Hepatocyte (in vitro differentiated cells): Measurements from ENCODE around the gene CCDC63. TPM values are rescaled to one million over a fixed set of nuclear protein-coding genes. Genes with fewer than 3 reads are reported as not detected.
A peak's percentile ranks its signal among the peaks of the same experiment; 100 is the strongest.

Experiments
- DNase-seq: peaks from one replicate; pipeline ENCODE4 v3.0.0-alpha.2; 2016; ENCODE audit warnings: low spot score
- H2AFZ ChIP-seq: fragments of 200-600 bp; sonication (generic); 2 replicates; pipeline ENCODE4 v1.6.0; 2016; ENCODE audit warnings: antibody characterized with exemption, mild to moderate bottlenecking
- H3K27ac ChIP-seq: fragments of 200-600 bp; sonication (generic); 2 replicates; pipeline ENCODE4 v1.5.1; 2016; ENCODE audit warnings: mild to moderate bottlenecking
- H3K27me3 ChIP-seq: fragments of 200-600 bp; sonication (generic); 2 replicates; pipeline ENCODE4 v1.6.1; 2016
- H3K36me3 ChIP-seq: fragments of 200-600 bp; sonication (generic); replicated peaks from 2 replicates; pipeline ENCODE4 v1.5.1; 2016; ENCODE audit warnings: low read depth; ENCODE audit not compliant: insufficient read depth
- H3K4me1 ChIP-seq: fragments of 200-600 bp; sonication (generic); 2 replicates; pipeline ENCODE4 v1.5.1; 2016; ENCODE audit warnings: mild to moderate bottlenecking, moderate library complexity; ENCODE audit not compliant: insufficient read depth
- H3K4me2 ChIP-seq: fragments of 200-600 bp; sonication (generic); 2 replicates; pipeline ENCODE4 v1.6.0; 2016
- H3K4me3 ChIP-seq: fragments of 200-600 bp; sonication (generic); 2 replicates; pipeline ENCODE4 v1.5.1; 2016; ENCODE audit warnings: mild to moderate bottlenecking
- H3K79me2 ChIP-seq: fragments of 200-600 bp; sonication (generic); 2 replicates; pipeline ENCODE4 v1.6.0; 2017; ENCODE audit warnings: mild to moderate bottlenecking
- H3K9me2 ChIP-seq: fragments of 200-600 bp; sonication (generic); replicated peaks from 2 replicates; pipeline ENCODE4 v1.6.0; 2017; ENCODE audit warnings: mild to moderate bottlenecking; ENCODE audit not compliant: insufficient read depth
- H3K9me3 ChIP-seq: fragments of 200-600 bp; sonication (generic); 2 replicates; pipeline ENCODE4 v1.5.1; 2016; ENCODE audit warnings: low read depth, mild to moderate bottlenecking
- H4K20me1 ChIP-seq: fragments of 200-600 bp; sonication (generic); 2 replicates; pipeline ENCODE4 v1.6.0; 2016; ENCODE audit warnings: mild to moderate bottlenecking; ENCODE audit not compliant: insufficient read depth, poor library complexity, severe bottlenecking
- EZH2 ChIP-seq: fragments of 200-600 bp; sonication (generic); IDR thresholded peaks from 2 replicates; pipeline ENCODE4 v1.6.1; 2016; ENCODE audit warnings: antibody characterized with exemption, mild to moderate bottlenecking, borderline replicate concordance
- EZH2phosphoT487 ChIP-seq: fragments of 200-600 bp; sonication (generic); IDR thresholded peaks from one replicate; pipeline ENCODE4 v1.6.1; 2018; ENCODE audit warnings: antibody characterized with exemption, mild to moderate bottlenecking, low read depth, moderate library complexity; ENCODE audit not compliant: unreplicated experiment, severe bottlenecking
- WGBS: methylation state at CpG from one replicate; pipeline ENCODE4 v1.1.6; 2016; ENCODE audit warnings: low lambda C conversion rate; ENCODE audit errors: missing lambda C conversion rate; 5-methylcytosine and 5-hydroxymethylcytosine counted together
- polyA plus RNA-seq: library from polyadenylated mRNA; unstranded; fragments of >200 nt; fragmentation: Nextera tagmentation; extraction: Ambion mirVana; gene quantifications from 2 replicates; pipeline ENCODE4 v1.2.1, GENCODE V29; 2016
- total RNA-seq: library from RNA; depleted of rRNA; stranded (reverse); fragments of >200 nt; gene quantifications from 2 replicates; pipeline ENCODE4 v1.2.3, GENCODE V29; 2014
- TF ChIP-seq, protein P1 (sequence below): fragments of 200-600 bp; sonication (generic); IDR thresholded peaks from 2 replicates; pipeline ENCODE4 v1.5.1; 2016; ENCODE audit warnings: antibody characterized with exemption, mild to moderate bottlenecking; ENCODE audit not compliant: poor library complexity

CCDC63 gene
- total and polyA plus RNA-seq, 2 experiments from 2014 or later: not detected

DNA sequence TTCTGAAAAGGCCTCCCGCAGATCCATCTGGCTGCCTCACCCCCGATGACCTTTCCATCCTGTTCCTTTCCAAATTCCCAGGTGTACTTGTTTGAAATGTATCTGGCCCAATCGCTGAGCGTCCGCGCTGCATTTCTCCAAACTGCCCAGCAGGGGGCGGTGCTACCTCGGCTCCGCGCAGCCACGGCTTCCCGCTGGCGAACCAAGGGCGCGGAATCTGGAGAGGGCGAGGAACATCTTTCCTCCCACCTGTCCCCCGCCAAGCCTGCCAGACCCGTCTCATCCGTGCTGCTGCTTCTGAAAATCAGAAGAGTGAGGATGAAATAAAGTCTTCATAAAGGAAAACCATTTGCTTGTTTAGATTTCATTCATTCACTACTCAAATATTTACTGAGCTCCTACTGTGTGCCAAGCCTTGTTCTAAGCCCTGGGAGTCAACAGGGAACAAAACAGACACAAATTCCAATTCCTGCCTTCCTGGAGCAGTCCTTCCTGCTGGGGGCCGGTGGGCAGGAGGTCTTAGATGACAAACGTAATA, 90.4 kb downstream of the CCDC63 start:
- H3K4me1 ChIP-seq: peaks cover 3% of the 10 kb centered on the region
- DNase-seq: peak; percentile 72
- no peaks in the 10 kb centered on the region for H3K79me2 ChIP-seq
- H3K4me2 ChIP-seq: peak overlapping the region; percentile 44
- H3K4me3 ChIP-seq: no peak overlapping the region
- no peak overlapping the region for H3K27ac ChIP-seq
- no peaks in the 10 kb centered on the region for H3K9me2 ChIP-seq
- TF ChIP-seq, protein P1, sequence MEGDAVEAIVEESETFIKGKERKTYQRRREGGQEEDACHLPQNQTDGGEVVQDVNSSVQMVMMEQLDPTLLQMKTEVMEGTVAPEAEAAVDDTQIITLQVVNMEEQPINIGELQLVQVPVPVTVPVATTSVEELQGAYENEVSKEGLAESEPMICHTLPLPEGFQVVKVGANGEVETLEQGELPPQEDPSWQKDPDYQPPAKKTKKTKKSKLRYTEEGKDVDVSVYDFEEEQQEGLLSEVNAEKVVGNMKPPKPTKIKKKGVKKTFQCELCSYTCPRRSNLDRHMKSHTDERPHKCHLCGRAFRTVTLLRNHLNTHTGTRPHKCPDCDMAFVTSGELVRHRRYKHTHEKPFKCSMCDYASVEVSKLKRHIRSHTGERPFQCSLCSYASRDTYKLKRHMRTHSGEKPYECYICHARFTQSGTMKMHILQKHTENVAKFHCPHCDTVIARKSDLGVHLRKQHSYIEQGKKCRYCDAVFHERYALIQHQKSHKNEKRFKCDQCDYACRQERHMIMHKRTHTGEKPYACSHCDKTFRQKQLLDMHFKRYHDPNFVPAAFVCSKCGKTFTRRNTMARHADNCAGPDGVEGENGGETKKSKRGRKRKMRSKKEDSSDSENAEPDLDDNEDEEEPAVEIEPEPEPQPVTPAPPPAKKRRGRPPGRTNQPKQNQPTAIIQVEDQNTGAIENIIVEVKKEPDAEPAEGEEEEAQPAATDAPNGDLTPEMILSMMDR: peak; percentile 95
- TF ChIP-seq EZH2 (no peak), EZH2phosphoT487 (no peak)
- H2AFZ ChIP-seq: no peak overlapping the region
- WGBS: 3% methylated on average over 20 of the region's 21 CpGs
- H3K9me3 ChIP-seq: no peaks in the 10 kb centered on the region
- H3K36me3 ChIP-seq: no peaks in the 10 kb centered on the region
- no peaks in the 10 kb centered on the region for H4K20me1 ChIP-seq
- peaks cover 7% of the 10 kb centered on the region for H3K27me3 ChIP-seq

DNA sequence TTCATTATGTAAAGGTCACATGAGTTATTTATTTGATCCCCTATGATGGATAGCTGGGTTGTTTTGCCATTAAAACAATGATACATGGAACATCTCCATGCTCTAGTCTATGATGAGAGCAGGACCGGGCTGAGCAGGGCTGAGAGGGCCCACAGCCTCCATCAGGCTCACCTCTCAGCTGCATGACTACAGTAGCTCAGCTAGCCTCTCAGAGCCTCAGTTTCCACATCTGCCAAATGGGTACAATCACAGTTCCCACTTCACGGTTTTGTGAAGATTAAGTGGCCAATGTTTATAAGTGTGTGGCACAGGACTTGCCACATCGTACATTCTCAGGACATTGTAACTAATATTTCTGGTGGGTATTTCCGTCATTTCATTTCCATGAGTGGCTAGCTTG, 93.5 kb downstream of the CCDC63 start:
- no peaks in the 10 kb centered on the region for H3K9me3 ChIP-seq
- H3K36me3 ChIP-seq: no peaks in the 10 kb centered on the region
- no peaks in the 10 kb centered on the region for H3K9me2 ChIP-seq
- no peak for DNase-seq
- TF ChIP-seq, protein P1: no peak
- TF ChIP-seq EZH2phosphoT487 (no peak), EZH2 (no peak)
- H3K4me3 ChIP-seq: no peak overlapping the region
- no peaks in the 10 kb centered on the region for H4K20me1 ChIP-seq
- H3K27me3 ChIP-seq: peaks cover 7% of the 10 kb centered on the region
- H3K4me1 ChIP-seq: peaks cover 3% of the 10 kb centered on the region
- WGBS: 93% methylated on average over 4 of the region's 4 CpGs
- no peak overlapping the region for H3K4me2 ChIP-seq
- H2AFZ ChIP-seq: no peak overlapping the region
- no peak overlapping the region for H3K27ac ChIP-seq
- no peaks in the 10 kb centered on the region for H3K79me2 ChIP-seq

DNA sequence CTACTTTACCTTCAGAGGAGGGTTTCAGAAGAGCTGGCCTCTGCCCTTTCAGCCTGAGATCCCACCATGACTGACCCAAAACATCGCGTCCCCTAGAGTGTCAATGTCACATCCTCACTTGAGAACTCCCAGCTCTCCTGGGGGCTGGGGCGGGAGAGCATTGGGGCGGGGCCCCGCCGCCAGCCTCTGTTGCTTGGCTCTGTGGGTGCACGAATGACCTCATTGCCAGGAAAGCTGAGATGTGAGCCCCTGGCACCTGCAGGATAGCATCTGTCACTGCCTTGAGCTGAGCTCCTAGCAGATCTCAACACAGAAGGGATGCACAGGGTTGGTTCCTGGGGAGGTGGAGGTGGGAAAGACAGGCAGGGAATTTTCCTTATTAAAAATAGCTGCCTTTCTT, 94.1 kb downstream of the CCDC63 start:
- TF ChIP-seq EZH2phosphoT487: no peak
- no peak for TF ChIP-seq EZH2
- TF ChIP-seq, protein P1: no peak
- WGBS: 90% methylated on average over 5 of the region's 7 CpGs

More for the DNA sequence above, 94.1 kb downstream of the CCDC63 start:
- Histone ChIP-seq H3K79me2 (no peaks in the 10 kb centered on the region), H3K4me3 (no peak overlapping the region), H2AFZ (no peak overlapping the region), H3K9me2 (no peaks in the 10 kb centered on the region), H3K4me2 (no peak overlapping the region), H4K20me1 (no peaks in the 10 kb centered on the region), H3K4me1 (peaks cover 3% of the 10 kb centered on the region), H3K27me3 (peaks cover 4% of the 10 kb centered on the region), H3K27ac (no peak overlapping the region), H3K9me3 (no peaks in the 10 kb centered on the region), H3K36me3 (no peaks in the 10 kb centered on the region)
- no peak for DNase-seq
